HepG2 (cell line): Measurements from ENCODE around the gene WDR87.

Experiments used
- EHMT2 ChIP-seq: fragments of 200-600 bp; sonication (generic); IDR thresholded peaks from 2 replicates; pipeline ENCODE4 v1.7.0; 2017; ENCODE audit warnings: antibody characterized with exemption, low read depth, low read length, borderline replicate concordance
- FOXP1 ChIP-seq, 2 experiments: fragments of 450-650 bp in 1 of 2; IDR thresholded peaks; 2 replicates each; pipeline ENCODE4 v1.6.1; 2017 to 2018; ENCODE audit warnings: antibody characterized with exemption in 1 of 2
- GLMP ChIP-seq: sonication (generic); formaldehyde crosslinking; IDR thresholded peaks from 2 replicates; pipeline ENCODE4 v1.9.0; 2021; ENCODE audit warnings: missing genetic modification reagents, mild to moderate bottlenecking, borderline replicate concordance
- MYC ChIP-seq: sonication (generic); formaldehyde crosslinking; IDR thresholded peaks from 2 replicates; pipeline ENCODE4 v1.9.0; 2021; ENCODE audit warnings: missing genetic modification reagents, borderline replicate concordance
- U2AF2 ChIP-seq: fragments of 200-400 bp; formaldehyde crosslinking; IDR thresholded peaks from 2 replicates; pipeline ENCODE4 v1.6.1; 2017; ENCODE audit warnings: low read depth, mild to moderate bottlenecking, low read length
- ZNF510 ChIP-seq: sonication (generic); formaldehyde crosslinking; IDR thresholded peaks from 2 replicates; pipeline ENCODE4 v1.4.0; 2020; ENCODE audit warnings: low read depth, mild to moderate bottlenecking, missing genetic modification reagents
- ZNF549 ChIP-seq: sonication (generic); formaldehyde crosslinking; IDR thresholded peaks from 2 replicates; pipeline ENCODE4 v1.5.0; 2020; ENCODE audit warnings: missing genetic modification reagents

- TF ChIP-seq MYC (CRISPR knock-in tag) (no peak), U2AF2 (no peak), EHMT2 (no peak), GLMP (CRISPR knock-in tag) (no peak), ZNF510 (CRISPR knock-in tag) (no peak), FOXP1 (IDR thresholded peaks at IDR 0.05) (no peak), FOXP1 (CRISPR knock-in tag; IDR thresholded peaks at IDR 0.05) (no peak), ZNF549 (no peak)
Observed at GRCh38 chr19:37953171-37953917, 47.0 kb upstream of the WDR87 start.
